Measurements from ENCODE around the gene ASTN2.

- no peak for TF ChIP-seq CTCF (IDR thresholded peaks at IDR 0.05; ENCODE audit: low read length)
- TF ChIP-seq EZH2 (IDR thresholded peaks at IDR 0.05; ENCODE audit: borderline replicate concordance, low read length): no peak
Measured at GRCh38 chr9:116467740-116468351, 947.0 kb downstream of the ASTN2 start.

All from OCI-LY1 (cell line).